ENCODE results near the gene P2RX2.

DNA sequence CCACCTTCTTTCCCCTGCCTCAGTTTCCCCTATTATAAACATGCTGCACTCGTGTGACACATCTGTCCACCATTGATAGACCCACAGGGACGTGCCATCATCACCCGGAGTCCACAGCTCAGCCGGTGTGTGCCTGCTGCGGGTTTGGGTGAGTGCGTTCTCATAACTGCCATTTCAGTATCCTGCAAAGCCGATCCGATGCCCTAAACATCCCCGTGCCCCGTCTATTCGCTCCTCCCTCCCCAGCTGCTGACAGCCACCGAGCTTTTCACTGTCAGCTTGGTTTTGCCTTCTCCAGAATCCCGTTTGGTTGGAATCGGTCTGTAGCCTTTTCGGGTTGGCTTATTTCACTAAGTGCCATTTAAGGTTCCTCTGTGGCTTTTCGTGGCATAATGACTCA is 12.1 kb upstream of the P2RX2 start:
- TF ChIP-seq, protein P1, sequence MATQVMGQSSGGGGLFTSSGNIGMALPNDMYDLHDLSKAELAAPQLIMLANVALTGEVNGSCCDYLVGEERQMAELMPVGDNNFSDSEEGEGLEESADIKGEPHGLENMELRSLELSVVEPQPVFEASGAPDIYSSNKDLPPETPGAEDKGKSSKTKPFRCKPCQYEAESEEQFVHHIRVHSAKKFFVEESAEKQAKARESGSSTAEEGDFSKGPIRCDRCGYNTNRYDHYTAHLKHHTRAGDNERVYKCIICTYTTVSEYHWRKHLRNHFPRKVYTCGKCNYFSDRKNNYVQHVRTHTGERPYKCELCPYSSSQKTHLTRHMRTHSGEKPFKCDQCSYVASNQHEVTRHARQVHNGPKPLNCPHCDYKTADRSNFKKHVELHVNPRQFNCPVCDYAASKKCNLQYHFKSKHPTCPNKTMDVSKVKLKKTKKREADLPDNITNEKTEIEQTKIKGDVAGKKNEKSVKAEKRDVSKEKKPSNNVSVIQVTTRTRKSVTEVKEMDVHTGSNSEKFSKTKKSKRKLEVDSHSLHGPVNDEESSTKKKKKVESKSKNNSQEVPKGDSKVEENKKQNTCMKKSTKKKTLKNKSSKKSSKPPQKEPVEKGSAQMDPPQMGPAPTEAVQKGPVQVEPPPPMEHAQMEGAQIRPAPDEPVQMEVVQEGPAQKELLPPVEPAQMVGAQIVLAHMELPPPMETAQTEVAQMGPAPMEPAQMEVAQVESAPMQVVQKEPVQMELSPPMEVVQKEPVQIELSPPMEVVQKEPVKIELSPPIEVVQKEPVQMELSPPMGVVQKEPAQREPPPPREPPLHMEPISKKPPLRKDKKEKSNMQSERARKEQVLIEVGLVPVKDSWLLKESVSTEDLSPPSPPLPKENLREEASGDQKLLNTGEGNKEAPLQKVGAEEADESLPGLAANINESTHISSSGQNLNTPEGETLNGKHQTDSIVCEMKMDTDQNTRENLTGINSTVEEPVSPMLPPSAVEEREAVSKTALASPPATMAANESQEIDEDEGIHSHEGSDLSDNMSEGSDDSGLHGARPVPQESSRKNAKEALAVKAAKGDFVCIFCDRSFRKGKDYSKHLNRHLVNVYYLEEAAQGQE (IDR thresholded peaks at IDR 0.05; ENCODE audit: low read depth): no peak
- TF ChIP-seq POLR2AphosphoS5 (IDR thresholded peaks at IDR 0.05; ENCODE audit: low read depth, low read length): no peak
- TF ChIP-seq POLR2A (IDR thresholded peaks at IDR 0.05; ENCODE audit: borderline replicate concordance, extremely low read depth, insufficient read depth, insufficient read length): no peak

All from HCT116 (cell line).